OCI-LY3 (cell line): ENCODE data around the gene S1PR2.

Experiments used
- H2AFZ ChIP-seq: fragments of 200-600, 300-600 bp; shearing (Covaris generic); 2 replicates; pipeline ENCODE4 v1.6.0; 2014; ENCODE audit warnings: antibody characterized with exemption, low read depth, low read length
- H3K27ac ChIP-seq: fragments of 200-600, 300-600 bp; sonication (generic); 2 replicates; pipeline ENCODE4 v1.5.1; 2014; ENCODE audit warnings: mild to moderate bottlenecking, low read length, moderate library complexity, mixed read lengths
- H3K27me3 ChIP-seq: fragments of 200-600, 300-600 bp; sonication (generic); 2 replicates; pipeline ENCODE4 v1.6.1; 2014; ENCODE audit warnings: low read depth, low read length, mixed read lengths
- H3K36me3 ChIP-seq: fragments of 200-600, 300-600 bp; sonication (generic); replicated peaks from 2 replicates; pipeline ENCODE3; 2014; ENCODE audit warnings: low read depth, low read length, mixed read lengths
- H3K4me1 ChIP-seq: fragments of 300-600, 200-600 bp; sonication (generic); 2 replicates; pipeline ENCODE4 v1.6.1; 2014; ENCODE audit warnings: low read length, mixed read lengths
- H3K4me2 ChIP-seq: fragments of 200-600, 300-600 bp; sonication (generic); 2 replicates; pipeline ENCODE4 v1.6.1; 2014; ENCODE audit warnings: low read length, mixed read lengths
- H3K4me3 ChIP-seq: fragments of 300-600, 200-600 bp; sonication (generic); 2 replicates; pipeline ENCODE4 v1.5.1; 2014; ENCODE audit warnings: antibody characterized with exemption, mild to moderate bottlenecking, low read length, moderate library complexity
- H3K79me2 ChIP-seq: fragments of 300-600, 200-600 bp; shearing (Covaris generic); 2 replicates; pipeline ENCODE4 v1.6.1; 2014; ENCODE audit warnings: mild to moderate bottlenecking, low read length, mixed read lengths
- H3K9ac ChIP-seq: fragments of 300-600, 200-600 bp; shearing (Covaris generic); 2 replicates; pipeline ENCODE4 v1.6.0; 2014; ENCODE audit warnings: mild to moderate bottlenecking, low read length, moderate library complexity
- H3K9me3 ChIP-seq: fragments of 200-600, 300-600 bp; shearing (Covaris generic); 2 replicates; pipeline ENCODE4 v1.6.1; 2014; ENCODE audit warnings: low read length, mixed read lengths; ENCODE audit not compliant: insufficient read depth
- H4K20me1 ChIP-seq: fragments of 200-600, 300-600 bp; sonication (generic); 2 replicates; pipeline ENCODE4 v1.6.1; 2016; ENCODE audit warnings: low read length, mixed read lengths; ENCODE audit not compliant: insufficient read depth
- EZH2phosphoT487 ChIP-seq: fragments of 200-600 bp; shearing (Covaris generic); IDR thresholded peaks from 2 replicates; pipeline ENCODE4 v1.6.1; 2018; ENCODE audit warnings: antibody characterized with exemption, mixed run types, low read depth
- TF ChIP-seq, protein P1 (sequence below): fragments of 200-600, 300-600 bp; sonication (generic); IDR thresholded peaks from 2 replicates; pipeline ENCODE4 v1.5.1; 2014; ENCODE audit warnings: antibody characterized with exemption, low read length, low read depth

The S1PR2 gene

DNA sequence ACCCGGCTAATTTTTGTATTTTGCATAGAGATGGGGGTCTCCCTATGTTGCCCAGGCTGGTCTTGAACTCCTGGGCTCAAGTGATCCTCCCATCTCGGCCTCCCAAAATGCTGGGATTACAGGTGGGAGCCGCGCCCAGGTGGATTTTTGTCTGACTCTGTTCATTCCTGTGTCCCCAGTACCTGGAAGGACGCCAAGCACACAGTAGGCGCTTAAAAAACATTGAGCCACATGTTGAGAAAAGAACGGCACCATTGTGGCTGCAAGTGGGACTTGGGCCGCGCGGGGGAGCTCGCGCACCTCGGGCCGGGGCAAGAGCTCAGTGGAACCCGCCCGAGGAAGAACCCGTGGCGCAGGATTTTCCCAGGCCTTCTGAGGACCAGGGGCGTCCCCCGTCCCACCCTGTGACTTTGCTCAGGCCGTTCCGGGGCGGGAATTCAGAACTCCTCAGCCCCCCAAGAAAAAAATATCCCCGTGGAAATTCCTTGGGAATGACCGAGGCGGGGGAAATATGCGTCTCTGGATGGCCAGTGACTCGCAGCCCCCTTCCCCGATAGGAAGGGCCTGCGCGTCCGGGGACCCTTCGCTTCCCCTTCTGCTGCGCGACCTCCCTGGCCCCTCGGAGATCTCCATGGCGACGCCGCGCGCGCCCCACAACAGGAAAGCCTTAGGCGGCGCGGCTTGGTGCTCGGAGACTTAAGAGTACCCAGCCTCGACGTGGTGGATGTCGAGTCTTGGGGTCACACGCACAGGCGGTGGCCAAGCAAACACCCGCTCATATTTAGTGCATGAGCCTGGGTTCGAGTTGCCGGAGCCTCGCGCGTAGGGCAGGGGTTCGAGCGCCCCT lies 38.4 kb upstream of the S1PR2 start:
- H3K27ac ChIP-seq = peak overlapping the region; percentile 93

DNA sequence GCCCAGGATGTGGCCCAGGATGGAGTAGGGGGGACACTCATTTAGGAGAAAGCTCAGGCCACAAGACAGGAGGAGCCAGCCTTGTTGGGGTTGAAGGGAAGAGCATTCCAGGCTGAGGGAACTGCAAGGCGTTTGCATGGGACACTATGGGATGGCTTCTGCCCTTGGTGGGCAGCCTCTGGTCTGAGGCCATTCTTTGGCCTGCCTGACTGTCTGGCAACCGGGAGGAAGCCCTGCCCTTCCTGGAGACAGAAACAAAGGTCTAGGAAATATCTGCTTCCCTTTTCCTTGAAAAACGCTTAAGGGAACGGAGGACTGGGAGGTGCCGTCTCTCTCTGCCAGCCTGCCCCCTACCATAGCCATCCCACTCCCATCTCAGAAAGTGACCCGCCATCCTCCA lies 36.9 kb upstream of the S1PR2 start:
- peaks cover 13% of the 10 kb centered on the region for H3K36me3 ChIP-seq
- no peak overlapping the region for H3K4me3 ChIP-seq
- no peak for TF ChIP-seq EZH2phosphoT487
- TF ChIP-seq, protein P1, sequence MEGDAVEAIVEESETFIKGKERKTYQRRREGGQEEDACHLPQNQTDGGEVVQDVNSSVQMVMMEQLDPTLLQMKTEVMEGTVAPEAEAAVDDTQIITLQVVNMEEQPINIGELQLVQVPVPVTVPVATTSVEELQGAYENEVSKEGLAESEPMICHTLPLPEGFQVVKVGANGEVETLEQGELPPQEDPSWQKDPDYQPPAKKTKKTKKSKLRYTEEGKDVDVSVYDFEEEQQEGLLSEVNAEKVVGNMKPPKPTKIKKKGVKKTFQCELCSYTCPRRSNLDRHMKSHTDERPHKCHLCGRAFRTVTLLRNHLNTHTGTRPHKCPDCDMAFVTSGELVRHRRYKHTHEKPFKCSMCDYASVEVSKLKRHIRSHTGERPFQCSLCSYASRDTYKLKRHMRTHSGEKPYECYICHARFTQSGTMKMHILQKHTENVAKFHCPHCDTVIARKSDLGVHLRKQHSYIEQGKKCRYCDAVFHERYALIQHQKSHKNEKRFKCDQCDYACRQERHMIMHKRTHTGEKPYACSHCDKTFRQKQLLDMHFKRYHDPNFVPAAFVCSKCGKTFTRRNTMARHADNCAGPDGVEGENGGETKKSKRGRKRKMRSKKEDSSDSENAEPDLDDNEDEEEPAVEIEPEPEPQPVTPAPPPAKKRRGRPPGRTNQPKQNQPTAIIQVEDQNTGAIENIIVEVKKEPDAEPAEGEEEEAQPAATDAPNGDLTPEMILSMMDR = no peak
- H2AFZ ChIP-seq = no peak overlapping the region
- H3K9me3 ChIP-seq = no peaks in the 10 kb centered on the region
- H3K79me2 ChIP-seq = peaks cover 36% of the 10 kb centered on the region
- no peak overlapping the region for H3K9ac ChIP-seq
- H3K4me1 ChIP-seq = peaks cover 11% of the 10 kb centered on the region
- H3K27ac ChIP-seq = no peak overlapping the region
- H3K27me3 ChIP-seq = no peaks in the 10 kb centered on the region
- peaks cover 5% of the 10 kb centered on the region for H4K20me1 ChIP-seq
- no peak overlapping the region for H3K4me2 ChIP-seq

More for the DNA sequence above, 38.4 kb upstream of the S1PR2 start:
- Histone ChIP-seq H3K27me3 (no peaks in the 10 kb centered on the region), H3K9me3 (no peaks in the 10 kb centered on the region), H3K79me2 (peaks cover 51% of the 10 kb centered on the region), H3K4me3 (peak overlapping the region; percentile 82), H4K20me1 (peaks cover 18% of the 10 kb centered on the region), H3K9ac (peak overlapping the region; percentile 95), H3K36me3 (peaks cover 19% of the 10 kb centered on the region), H2AFZ (peak overlapping the region; percentile 59; the same call in 1 of the 2 replicates), H3K4me2 (peak overlapping the region; percentile 98), H3K4me1 (peaks cover 23% of the 10 kb centered on the region)
- TF ChIP-seq, protein P1 = peak; percentile 97
- TF ChIP-seq EZH2phosphoT487 = no peak

DNA sequence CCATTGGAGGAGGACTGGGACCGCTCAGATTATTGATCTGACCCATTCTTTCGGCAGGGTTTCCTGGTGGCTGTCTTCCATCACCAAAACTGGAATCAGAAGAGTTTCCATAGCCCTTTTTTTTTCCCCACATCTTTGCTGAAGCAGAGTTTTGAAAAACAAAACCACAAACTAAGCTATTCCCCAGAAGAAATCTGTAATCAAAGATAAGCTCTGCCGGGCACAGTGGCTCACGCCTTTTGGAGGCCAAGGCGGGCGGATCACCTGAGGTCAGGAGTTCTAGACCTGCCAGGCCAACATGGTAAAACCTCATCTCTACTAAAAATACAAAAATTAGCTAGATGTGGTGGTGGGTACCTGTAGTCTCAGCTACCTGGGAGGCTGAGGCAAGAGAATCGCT lies 35.6 kb upstream of the S1PR2 start:
- H3K36me3 ChIP-seq = peaks cover under 1% of the 10 kb centered on the region
- H3K4me3 ChIP-seq = no peak overlapping the region

DNA sequence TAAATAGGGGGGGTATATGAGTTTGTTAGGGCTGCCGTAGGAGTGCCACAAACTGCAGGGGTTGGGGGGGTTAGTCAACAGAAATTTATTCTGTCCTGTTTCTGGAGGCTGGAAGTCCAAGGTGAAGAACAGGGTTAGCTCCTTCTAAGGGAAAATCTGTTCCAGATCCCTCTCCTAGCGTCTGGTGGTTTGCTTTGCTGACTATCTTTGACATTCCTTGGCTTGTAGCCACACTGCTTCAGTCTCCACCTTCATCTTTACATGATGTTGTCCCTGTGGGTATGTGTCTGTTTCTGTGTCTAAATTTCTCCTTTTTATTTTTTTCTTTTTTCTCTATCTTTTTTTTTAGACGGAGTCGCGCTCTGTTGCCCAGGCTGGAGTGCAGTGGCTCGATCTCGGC lies 31.6 kb upstream of the S1PR2 start:
- TF ChIP-seq, protein P1 = no peak
- no peak for TF ChIP-seq EZH2phosphoT487
- H3K4me1 ChIP-seq = peaks cover 3% of the 10 kb centered on the region; the same call in 1 of the 2 replicates
- H4K20me1 ChIP-seq = no peaks in the 10 kb centered on the region
- H3K36me3 ChIP-seq = peaks cover 21% of the 10 kb centered on the region
- no peak overlapping the region for H3K27ac ChIP-seq
- H3K27me3 ChIP-seq = no peaks in the 10 kb centered on the region
- no peaks in the 10 kb centered on the region for H3K79me2 ChIP-seq
- H3K4me2 ChIP-seq = no peak overlapping the region
- H3K9ac ChIP-seq = no peak overlapping the region
- H3K4me3 ChIP-seq = no peak overlapping the region
- no peak overlapping the region for H2AFZ ChIP-seq
- no peaks in the 10 kb centered on the region for H3K9me3 ChIP-seq

More for the DNA sequence above, 35.6 kb upstream of the S1PR2 start:
- Histone ChIP-seq H2AFZ (no peak overlapping the region), H3K79me2 (peaks cover 22% of the 10 kb centered on the region), H3K9ac (no peak overlapping the region), H3K4me1 (peaks cover 6% of the 10 kb centered on the region; the same call in 1 of the 2 replicates), H3K4me2 (no peak overlapping the region), H4K20me1 (no peaks in the 10 kb centered on the region), H3K27me3 (no peaks in the 10 kb centered on the region), H3K27ac (no peak overlapping the region), H3K9me3 (no peaks in the 10 kb centered on the region)
- TF ChIP-seq EZH2phosphoT487 = no peak
- TF ChIP-seq, protein P1 = no peak
